Lower lobe of right lung (tissue), 2 donors: ENCODE data around the gene HOXD8. TPM values are rescaled to one million over a fixed set of nuclear protein-coding genes. Genes with fewer than 3 reads are reported as not detected.

ENCODE experiments used
- ATAC-seq, 2 donors: fragments of 200-7000 bp; cut with Tn5 transposase; one replicate each; pipeline ENCODE4 v1.9.1; 2020 to 2022; ENCODE audit warnings: mild to moderate bottlenecking in 2 of 2, moderate library complexity in 2 of 2
- DNase-seq: peaks from one replicate; pipeline ENCODE4 v3.0.0-alpha.2; 2020
- H3K27ac ChIP-seq: fragments of 200-600 bp; one replicate; pipeline ENCODE4 v1.8.0; 2022
- H3K27me3 ChIP-seq: fragments of 200-600 bp; one replicate; pipeline ENCODE4 v1.8.0; 2022; ENCODE audit warnings: low read depth
- H3K36me3 ChIP-seq: fragments of 200-600 bp; one replicate; pipeline ENCODE4 v1.8.0; 2022; ENCODE audit warnings: mild to moderate bottlenecking
- H3K4me1 ChIP-seq: fragments of 200-600 bp; one replicate; pipeline ENCODE4 v1.8.0; 2022
- H3K4me3 ChIP-seq: fragments of 200-600 bp; one replicate; pipeline ENCODE4 v1.8.0; 2022; ENCODE audit warnings: mild to moderate bottlenecking
- H3K9me3 ChIP-seq: fragments of 200-600 bp; one replicate; pipeline ENCODE4 v1.8.0; 2022
- CTCF ChIP-seq: fragments of 200-600 bp; IDR thresholded peaks from one replicate; pipeline ENCODE4 v1.8.0; 2022; ENCODE audit warnings: antibody characterized with exemption, mild to moderate bottlenecking
- intact Hi-C: fragments of 100-400 bp; cut with DNase I; formaldehyde crosslinking; loops from one replicate; pipeline ENCODE4 v1.11.0; 2022
- total RNA-seq: library from RNA; stranded (reverse); fragmentation: NEBNext Ultra II Directional; extraction: Animal tissue kit (Norgen Biotek cat#: 25700); gene quantifications from one replicate; pipeline ENCODE4 v1.2.1, GENCODE V29; 2021
- donor health status: DM: no; HTN: yes; CAD: no; lungs with severe emphysema.

Gene HOXD8
- total RNA-seq, 1 donor from 2014 or later = 2.3 TPM

GRCh38 chr2:176124947-176125771, 4.3 kb upstream of the HOXD8 start:
- ATAC-seq (no peak), DNase-seq (no peak)
- intact Hi-C loops = loop anchor here (5.0 kb wide), 2 partner anchors 512 to 527 kb away; no protein-coding TSS in a partner anchor
- peaks cover 96% of the 10 kb centered on the region for H3K27me3 ChIP-seq
- TF ChIP-seq CTCF = no peak
- H3K36me3 ChIP-seq = no peaks in the 10 kb centered on the region
- no peaks in the 10 kb centered on the region for H3K9me3 ChIP-seq
- no peak overlapping the region for H3K27ac ChIP-seq
- peaks cover 26% of the 10 kb centered on the region for H3K4me1 ChIP-seq
- no peak overlapping the region for H3K4me3 ChIP-seq

- Histone ChIP-seq H3K4me1 (peaks cover 26% of the 10 kb centered on the region), H3K4me3 (no peak overlapping the region), H3K27me3 (peaks cover 96% of the 10 kb centered on the region), H3K36me3 (no peaks in the 10 kb centered on the region), H3K27ac (no peak overlapping the region), H3K9me3 (no peaks in the 10 kb centered on the region)
- DNase-seq = no peak
- intact Hi-C loops = loop anchor here (5.0 kb wide), 2 partner anchors 512 to 527 kb away; no protein-coding TSS in a partner anchor
- ATAC-seq = no peak
- no peak for TF ChIP-seq CTCF
Measured at GRCh38 chr2:176125772-176126054, 3.8 kb upstream of the HOXD8 start.

- Histone ChIP-seq H3K9me3 (no peaks in the 10 kb centered on the region), H3K27ac (no peak overlapping the region), H3K4me1 (peaks cover 29% of the 10 kb centered on the region), H3K27me3 (peaks cover 96% of the 10 kb centered on the region), H3K4me3 (no peak overlapping the region), H3K36me3 (no peaks in the 10 kb centered on the region)
- peak; percentile 91 for TF ChIP-seq CTCF
- ATAC-seq (no peak), DNase-seq (no peak)
- intact Hi-C loops = loop anchor here (5.0 kb wide), 2 partner anchors 510 to 525 kb away; no protein-coding TSS in a partner anchor
Measured at GRCh38 chr2:176126929-176127773, 2.4 kb upstream of the HOXD8 start.

GRCh38 chr2:176127774-176128072, 1.8 kb upstream of the HOXD8 start:
- no peak for ATAC-seq
- Histone ChIP-seq H3K4me1 (peaks cover 29% of the 10 kb centered on the region), H3K27me3 (peaks cover 96% of the 10 kb centered on the region), H3K4me3 (no peak overlapping the region), H3K27ac (no peak overlapping the region), H3K9me3 (no peaks in the 10 kb centered on the region), H3K36me3 (no peaks in the 10 kb centered on the region)
- DNase-seq = no peak
- intact Hi-C loops = loop anchor here (5.0 kb wide), 2 partner anchors 510 to 525 kb away; no protein-coding TSS in a partner anchor
- no peak for TF ChIP-seq CTCF

GRCh38 chr2:176128172-176128981, 1.1 kb upstream of the HOXD8 start:
- no peak for ATAC-seq
- Histone ChIP-seq H3K27ac (no peak overlapping the region), H3K27me3 (peaks cover 96% of the 10 kb centered on the region), H3K4me1 (peaks cover 24% of the 10 kb centered on the region), H3K9me3 (no peaks in the 10 kb centered on the region), H3K4me3 (no peak overlapping the region), H3K36me3 (no peaks in the 10 kb centered on the region)
- intact Hi-C loops = loop anchor here (5.0 kb wide), 2 partner anchors 509 to 524 kb away; no protein-coding TSS in a partner anchor
- no peak for DNase-seq
- TF ChIP-seq CTCF = no peak
